ENCODE measurements around the gene MTIF3. TPM values are rescaled to one million over a fixed set of nuclear protein-coding genes. Genes with fewer than 3 reads are reported as not detected.

MTIF3 gene, protein sequence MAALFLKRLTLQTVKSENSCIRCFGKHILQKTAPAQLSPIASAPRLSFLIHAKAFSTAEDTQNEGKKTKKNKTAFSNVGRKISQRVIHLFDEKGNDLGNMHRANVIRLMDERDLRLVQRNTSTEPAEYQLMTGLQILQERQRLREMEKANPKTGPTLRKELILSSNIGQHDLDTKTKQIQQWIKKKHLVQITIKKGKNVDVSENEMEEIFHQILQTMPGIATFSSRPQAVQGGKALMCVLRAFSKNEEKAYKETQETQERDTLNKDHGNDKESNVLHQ
- total RNA-seq (2013), result 86.4 TPM
- polyA plus RNA-seq (100 to 1,000 TPM in 1 of 3 donors, 10 to 100 TPM in 2; 61.6 to 135 (median 86.6) TPM), polyA minus RNA-seq (15.5 and 32.6 TPM in 2 replicates), total RNA-seq (2.3 to 17.8 (median 12.3) reads per million in 11 experiments)

DNA sequence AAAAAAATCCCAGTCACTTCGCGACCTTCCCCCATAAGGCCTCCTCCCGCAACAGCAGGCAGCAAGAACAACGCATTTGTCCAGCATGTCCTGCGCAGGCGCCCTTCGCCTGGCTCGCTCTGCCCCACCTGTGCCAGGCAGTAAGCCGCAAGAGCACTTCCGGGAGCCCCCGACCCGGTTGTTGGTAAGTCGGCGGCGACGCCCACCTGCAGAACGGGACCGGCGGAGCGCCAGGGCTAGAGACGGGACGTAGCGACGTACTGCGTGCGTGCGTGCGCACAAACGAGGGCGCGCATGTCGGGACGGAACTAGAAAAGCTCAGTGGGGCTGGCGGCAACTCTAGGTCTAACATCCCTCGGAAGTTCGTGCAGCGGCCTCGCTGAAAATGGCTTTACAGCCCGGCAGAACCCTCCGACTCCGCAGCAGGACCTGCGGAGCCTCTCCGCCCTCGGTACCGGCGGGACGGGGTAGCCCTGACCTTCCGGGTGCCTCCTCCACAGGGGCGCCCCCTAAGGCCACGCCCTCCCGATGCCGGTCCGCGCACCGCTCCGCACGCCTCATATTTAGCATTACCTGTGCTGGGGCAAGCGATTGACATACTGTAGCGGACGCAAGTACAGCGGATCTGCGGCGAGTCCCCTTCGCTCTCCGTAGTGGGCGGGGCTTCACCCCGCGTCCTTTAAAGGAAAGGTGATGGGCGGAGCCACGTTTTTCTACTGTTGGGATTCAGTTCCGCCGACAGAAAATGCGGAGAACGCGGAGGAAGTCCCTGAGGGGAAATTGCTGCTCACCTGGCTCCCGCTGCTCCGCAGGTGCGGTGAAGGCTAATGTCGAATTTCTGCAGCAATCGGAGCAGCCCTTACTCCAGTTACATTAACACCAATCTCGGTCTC lies at the start of gene MTIF3:
TSS of gene MTIF3 (minus strand) at position 629 of the 893 bp plus-strand sequence. CDS start 10,116 bp downstream, outside the sequence.
- Histone ChIP-seq H3K4me3 (replicated peaks in 1 of 3; ENCODE audit: low read depth in 2 of 3, low read length in 3 of 3) (peak within 1 kb of the TSS; percentile 83 to 89 (median 86)), H3K27me3 (ENCODE audit: control insufficient read depth in 2 of 2, insufficient read depth in 2 of 2, low read length in 2 of 2) (no peaks in the 10 kb centered on the region), H3K79me2 (ENCODE audit: insufficient read depth, low read length) (peaks cover 47% of the 10 kb centered on the region), H3K4me1 (ENCODE audit: control insufficient read depth in 1 of 2, insufficient read depth in 2 of 2, low read length in 2 of 2) (peaks cover 22 to 40% of the 10 kb centered on the region in 2 donors), H2AFZ (ENCODE audit: insufficient read depth, low read depth, low read length, poor library complexity, severe bottlenecking) (peak within 1 kb of the TSS; percentile 89), H3K9me3 (replicated peaks in 1 of 2; ENCODE audit: control insufficient read depth in 1 of 2, insufficient read depth in 1 of 2, low read length in 2 of 2) (no peaks in the 10 kb centered on the region), H3K36me3 (replicated peaks in 1 of 2; ENCODE audit: control insufficient read depth in 1 of 2, insufficient read depth in 2 of 2, low read length in 2 of 2) (peaks cover 0 to 3% of the 10 kb centered on the region in 2 donors), H3K4me2 (replicated peaks; ENCODE audit: extremely low read depth, low read length, poor library complexity, severe bottlenecking) (peak within 1 kb of the TSS; percentile 98), H3K27ac (ENCODE audit: low read depth in 1 of 2, low read length in 2 of 2) (peak within 1 kb of the TSS; percentile 93 to 95), H3K9ac (ENCODE audit: insufficient read depth, low read length, poor library complexity, severe bottlenecking) (peak within 1 kb of the TSS; percentile 88), H4K20me1 (ENCODE audit: insufficient read depth, low read length) (peaks cover 5% of the 10 kb centered on the region)
- H3K27ac Mint-ChIP-seq, result peak within 1 kb of the TSS; percentile 92 to 98 (median 96)
- no peaks in the 10 kb centered on the region for H3K9me3 Mint-ChIP-seq
- DNase-seq, result peak; percentile 85 to 87 (median 85)
- under 1% methylated on average over 75 of the region's 81 CpGs for WGBS (ENCODE audit: insufficient coverage)
- peaks cover 6 to 13% of the 10 kb centered on the region in 2 donors for H3K36me3 Mint-ChIP-seq
- H3K4me3 Mint-ChIP-seq, result peak within 1 kb of the TSS; percentile 96 to 97
- TF ChIP-seq, protein P1, sequence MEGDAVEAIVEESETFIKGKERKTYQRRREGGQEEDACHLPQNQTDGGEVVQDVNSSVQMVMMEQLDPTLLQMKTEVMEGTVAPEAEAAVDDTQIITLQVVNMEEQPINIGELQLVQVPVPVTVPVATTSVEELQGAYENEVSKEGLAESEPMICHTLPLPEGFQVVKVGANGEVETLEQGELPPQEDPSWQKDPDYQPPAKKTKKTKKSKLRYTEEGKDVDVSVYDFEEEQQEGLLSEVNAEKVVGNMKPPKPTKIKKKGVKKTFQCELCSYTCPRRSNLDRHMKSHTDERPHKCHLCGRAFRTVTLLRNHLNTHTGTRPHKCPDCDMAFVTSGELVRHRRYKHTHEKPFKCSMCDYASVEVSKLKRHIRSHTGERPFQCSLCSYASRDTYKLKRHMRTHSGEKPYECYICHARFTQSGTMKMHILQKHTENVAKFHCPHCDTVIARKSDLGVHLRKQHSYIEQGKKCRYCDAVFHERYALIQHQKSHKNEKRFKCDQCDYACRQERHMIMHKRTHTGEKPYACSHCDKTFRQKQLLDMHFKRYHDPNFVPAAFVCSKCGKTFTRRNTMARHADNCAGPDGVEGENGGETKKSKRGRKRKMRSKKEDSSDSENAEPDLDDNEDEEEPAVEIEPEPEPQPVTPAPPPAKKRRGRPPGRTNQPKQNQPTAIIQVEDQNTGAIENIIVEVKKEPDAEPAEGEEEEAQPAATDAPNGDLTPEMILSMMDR (IDR thresholded peaks at IDR 0.05), result no peak
- H3K4me1 Mint-ChIP-seq, result peaks cover 42% of the 10 kb centered on the region
- intact Hi-C loops (cut with micrococcal nuclease), result loop anchor here in 1 of 2 donors (1.0 to 5.0 kb wide), 3 partner anchors 23 to 43 kb away; no protein-coding TSS in a partner anchor
- peaks cover 1 to 5% (median 4%) of the 10 kb centered on the region in 3 donors for H3K27me3 Mint-ChIP-seq (ENCODE audit: low read depth in 3 of 3)

DNA sequence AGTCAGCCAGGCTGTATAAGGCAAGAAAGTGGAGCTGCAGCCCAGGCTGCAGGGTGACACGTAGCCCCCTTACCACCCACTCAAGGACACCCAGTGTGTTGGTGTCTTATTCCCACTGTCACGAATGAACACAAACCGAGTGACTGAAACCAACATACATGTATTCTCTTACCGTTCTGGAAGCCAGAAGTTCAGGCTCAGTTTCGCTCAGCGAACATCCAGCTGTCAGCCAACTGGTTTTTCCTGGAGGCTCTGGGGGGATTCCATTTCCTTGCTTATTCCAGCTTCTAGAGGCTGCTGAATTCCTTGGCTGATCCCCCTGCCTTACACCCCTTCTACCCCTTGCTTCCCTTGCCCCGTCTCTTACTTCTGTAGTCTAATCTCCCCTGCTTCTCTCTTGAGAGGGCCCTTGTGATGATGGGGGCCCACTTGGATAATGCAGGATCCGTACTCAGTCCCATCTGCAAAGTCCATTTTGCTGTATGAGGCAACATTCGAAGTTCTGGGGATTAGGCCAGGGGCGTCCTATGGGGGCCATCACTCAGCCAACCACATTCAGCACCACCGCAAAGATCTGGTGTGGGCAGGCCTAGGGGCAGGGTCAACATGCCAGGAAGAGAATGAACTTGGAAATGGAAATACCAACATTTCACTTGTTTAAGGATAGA lies 47.3 kb upstream of the MTIF3 start:
- H3K27ac Mint-ChIP-seq, result no peak overlapping the region
- 87% methylated on average over 5 of the region's 11 CpGs for WGBS (ENCODE audit: insufficient coverage)
- H3K4me1 Mint-ChIP-seq, result no peaks in the 10 kb centered on the region
- no peaks in the 10 kb centered on the region for H3K36me3 ChIP-seq (replicated peaks in 1 of 2; ENCODE audit: control insufficient read depth in 1 of 2, insufficient read depth in 2 of 2, low read length in 2 of 2)
- no peaks in the 10 kb centered on the region for H3K79me2 ChIP-seq (ENCODE audit: insufficient read depth, low read length)
- H3K9me3 ChIP-seq (replicated peaks in 1 of 2; ENCODE audit: control insufficient read depth in 1 of 2, insufficient read depth in 1 of 2, low read length in 2 of 2), result no peaks in the 10 kb centered on the region
- H3K27me3 Mint-ChIP-seq (ENCODE audit: low read depth in 3 of 3), result peaks cover 0 to 2% (median 1%) of the 10 kb centered on the region in 3 donors
- H3K27ac ChIP-seq (ENCODE audit: low read depth in 1 of 2, low read length in 2 of 2), result no peak overlapping the region
- DNase-seq, result no peak
- intact Hi-C loops (cut with micrococcal nuclease), result no loop called here
- no peaks in the 10 kb centered on the region for H4K20me1 ChIP-seq (ENCODE audit: insufficient read depth, low read length)
- H3K4me3 ChIP-seq (replicated peaks in 1 of 3; ENCODE audit: low read depth in 2 of 3, low read length in 3 of 3), result no peak overlapping the region
- no peaks in the 10 kb centered on the region for H3K4me1 ChIP-seq (ENCODE audit: control insufficient read depth in 1 of 2, insufficient read depth in 2 of 2, low read length in 2 of 2)
- TF ChIP-seq, protein P1 (IDR thresholded peaks at IDR 0.05), result no peak
- no peak overlapping the region for H3K4me3 Mint-ChIP-seq
- no peaks in the 10 kb centered on the region for H3K36me3 Mint-ChIP-seq
- H3K27me3 ChIP-seq (ENCODE audit: control insufficient read depth in 2 of 2, insufficient read depth in 2 of 2, low read length in 2 of 2), result no peaks in the 10 kb centered on the region
- no peaks in the 10 kb centered on the region for H3K9me3 Mint-ChIP-seq
- H3K9ac ChIP-seq (ENCODE audit: insufficient read depth, low read length, poor library complexity, severe bottlenecking), result no peak overlapping the region
- no peak overlapping the region for H3K4me2 ChIP-seq (replicated peaks; ENCODE audit: extremely low read depth, low read length, poor library complexity, severe bottlenecking)
- H2AFZ ChIP-seq (ENCODE audit: insufficient read depth, low read depth, low read length, poor library complexity, severe bottlenecking), result no peak overlapping the region

Measured in CD14-positive monocyte (primary cell).